ENCODE measurements around the gene IP6K1.
"Not testable (repeated sequence)": the region's sequence is repeated elsewhere in the genome, so short reads cannot be mapped to it uniquely, and the experiment has no call there.

IP6K1 gene

GRCh38 chr3:49700453-49701128 lies 85.8 kb downstream of the IP6K1 start:
- Histone ChIP-seq H3K4me2 (ENCODE audit: low read length, poor library complexity, severe bottlenecking) (no peak overlapping the region), H2AK5ac (ENCODE audit: low read length, severe bottlenecking) (no peak overlapping the region), H2BK12ac (ENCODE audit: low read length in 2 of 2) (no peak overlapping the region), H3K27ac (ENCODE audit: low read length, poor library complexity, severe bottlenecking) (no peak overlapping the region), H3K4me3 (ENCODE audit: insufficient read depth in 1 of 2, low read depth in 1 of 2, low read length in 2 of 2) (no peak overlapping the region), H2AFZ (ENCODE audit: low read depth, low read length) (no peak overlapping the region), H3K36me3 (ENCODE audit: control insufficient read depth in 1 of 2, insufficient read depth in 2 of 2, low read depth in 1 of 2, low read length in 2 of 2) (peaks cover 55 to 84% of the 10 kb centered on the region in 2 experiments), H3K4ac (ENCODE audit: low read depth in 1 of 2, low read length in 2 of 2) (no peak overlapping the region), H4K91ac (ENCODE audit: low read length) (no peak overlapping the region), H3K14ac (ENCODE audit: low read length in 2 of 2) (no peak overlapping the region), H2BK15ac (ENCODE audit: low read depth, poor library complexity, severe bottlenecking) (no peak overlapping the region), H2BK120ac (ENCODE audit: low read depth, low read length) (no peak overlapping the region), H3K79me1 (replicated peaks; ENCODE audit: low read length, poor library complexity, severe bottlenecking) (peaks cover 7% of the 10 kb centered on the region), H2BK5ac (ENCODE audit: low read depth, low read length, poor library complexity, severe bottlenecking) (no peak overlapping the region), H3K18ac (ENCODE audit: low read depth in 1 of 2, low read length in 2 of 2) (no peak overlapping the region), H4K8ac (ENCODE audit: low read length) (no peak overlapping the region), H3K4me1 (ENCODE audit: control insufficient read depth, insufficient read depth, low read depth, low read length) (peaks cover 13% of the 10 kb centered on the region), H3K9ac (ENCODE audit: low read length) (no peak overlapping the region), H3K23ac (ENCODE audit: low read length in 2 of 2) (no peak overlapping the region), H3K27me3 (ENCODE audit: control insufficient read depth in 1 of 2, insufficient read depth in 1 of 2, low read length in 2 of 2) (no peaks in the 10 kb centered on the region), H3K9me3 (ENCODE audit: control insufficient read depth, low read length) (no peaks in the 10 kb centered on the region)
- DNase-seq, result no peak
- 81% methylated on average over 13 of the region's 13 CpGs for WGBS

GRCh38 chr3:49700014-49700413 lies 86.3 kb downstream of the IP6K1 start:
- no peak for DNase-seq
- no peak overlapping the region for H3K18ac ChIP-seq (ENCODE audit: low read depth in 1 of 2, low read length in 2 of 2)
- no peak overlapping the region for H3K9ac ChIP-seq (ENCODE audit: low read length)
- H4K8ac ChIP-seq (ENCODE audit: low read length), result no peak overlapping the region
- no peak overlapping the region for H3K23ac ChIP-seq (ENCODE audit: low read length in 2 of 2)
- 92% methylated on average over 8 of the region's 8 CpGs for WGBS
- no peaks in the 10 kb centered on the region for H3K27me3 ChIP-seq (ENCODE audit: control insufficient read depth in 1 of 2, insufficient read depth in 1 of 2, low read length in 2 of 2)
- no peak overlapping the region for H2BK5ac ChIP-seq (ENCODE audit: low read depth, low read length, poor library complexity, severe bottlenecking)
- no peak overlapping the region for H3K4me2 ChIP-seq (ENCODE audit: low read length, poor library complexity, severe bottlenecking)
- H3K4me1 ChIP-seq (ENCODE audit: control insufficient read depth, insufficient read depth, low read depth, low read length), result peaks cover 12% of the 10 kb centered on the region
- H2AFZ ChIP-seq (ENCODE audit: low read depth, low read length), result no peak overlapping the region
- no peak overlapping the region for H2BK120ac ChIP-seq (ENCODE audit: low read depth, low read length)
- H3K79me1 ChIP-seq (replicated peaks; ENCODE audit: low read length, poor library complexity, severe bottlenecking), result peaks cover 7% of the 10 kb centered on the region
- no peak overlapping the region for H2BK12ac ChIP-seq (ENCODE audit: low read length in 2 of 2)
- H3K9me3 ChIP-seq (ENCODE audit: control insufficient read depth, low read length), result no peaks in the 10 kb centered on the region
- no peak overlapping the region for H3K4ac ChIP-seq (ENCODE audit: low read depth in 1 of 2, low read length in 2 of 2)
- H3K36me3 ChIP-seq (ENCODE audit: control insufficient read depth in 1 of 2, insufficient read depth in 2 of 2, low read depth in 1 of 2, low read length in 2 of 2), result peaks cover 51 to 79% of the 10 kb centered on the region in 2 experiments
- no peak overlapping the region for H3K4me3 ChIP-seq (ENCODE audit: insufficient read depth in 1 of 2, low read depth in 1 of 2, low read length in 2 of 2)
- H3K14ac ChIP-seq (ENCODE audit: low read length in 2 of 2), result no peak overlapping the region
- no peak overlapping the region for H2AK5ac ChIP-seq (ENCODE audit: low read length, severe bottlenecking)
- no peak overlapping the region for H3K27ac ChIP-seq (ENCODE audit: low read length, poor library complexity, severe bottlenecking)
- H2BK15ac ChIP-seq (ENCODE audit: low read depth, poor library complexity, severe bottlenecking), result no peak overlapping the region
- H4K91ac ChIP-seq (ENCODE audit: low read length), result no peak overlapping the region

- Histone ChIP-seq H3K27me3 (ENCODE audit: control insufficient read depth in 1 of 2, insufficient read depth in 1 of 2, low read length in 2 of 2) (no peaks in the 10 kb centered on the region), H3K18ac (ENCODE audit: low read depth in 1 of 2, low read length in 2 of 2) (no peak overlapping the region), H2BK15ac (ENCODE audit: low read depth, poor library complexity, severe bottlenecking) (no peak overlapping the region), H3K14ac (ENCODE audit: low read length in 2 of 2) (no peak overlapping the region), H3K4me2 (ENCODE audit: low read length, poor library complexity, severe bottlenecking) (no peak overlapping the region), H4K91ac (ENCODE audit: low read length) (no peak overlapping the region), H3K9ac (ENCODE audit: low read length) (no peak overlapping the region), H4K8ac (ENCODE audit: low read length) (no peak overlapping the region), H3K36me3 (ENCODE audit: control insufficient read depth in 1 of 2, insufficient read depth in 2 of 2, low read depth in 1 of 2, low read length in 2 of 2) (peaks cover 45 to 73% of the 10 kb centered on the region in 2 experiments), H3K27ac (ENCODE audit: low read length, poor library complexity, severe bottlenecking) (no peak overlapping the region), H3K9me3 (ENCODE audit: control insufficient read depth, low read length) (no peaks in the 10 kb centered on the region), H2AK5ac (ENCODE audit: low read length, severe bottlenecking) (no peak overlapping the region), H3K23ac (ENCODE audit: low read length in 2 of 2) (no peak overlapping the region), H2BK12ac (ENCODE audit: low read length in 2 of 2) (no peak overlapping the region), H3K4me3 (ENCODE audit: insufficient read depth in 1 of 2, low read depth in 1 of 2, low read length in 2 of 2) (no peak overlapping the region), H3K79me1 (replicated peaks; ENCODE audit: low read length, poor library complexity, severe bottlenecking) (peaks cover 7% of the 10 kb centered on the region), H3K4ac (ENCODE audit: low read depth in 1 of 2, low read length in 2 of 2) (no peak overlapping the region), H3K4me1 (ENCODE audit: control insufficient read depth, insufficient read depth, low read depth, low read length) (peaks cover 12% of the 10 kb centered on the region), H2BK5ac (ENCODE audit: low read depth, low read length, poor library complexity, severe bottlenecking) (no peak overlapping the region), H2BK120ac (ENCODE audit: low read depth, low read length) (no peak overlapping the region), H2AFZ (ENCODE audit: low read depth, low read length) (no peak overlapping the region)
- DNase-seq, result no peak
- 94% methylated on average over 11 of the region's 16 CpGs for WGBS
These were observed 86.9 kb downstream of the IP6K1 start for GRCh38 chr3:49699281-49699979.

- not testable (repeated sequence) for H3K4ac ChIP-seq (ENCODE audit: low read depth in 1 of 2, low read length in 2 of 2); H3K4me3 ChIP-seq (ENCODE audit: insufficient read depth in 1 of 2, low read depth in 1 of 2, low read length in 2 of 2); H4K91ac ChIP-seq (ENCODE audit: low read length); H3K23ac ChIP-seq (ENCODE audit: low read length in 2 of 2); H3K9me3 ChIP-seq (ENCODE audit: control insufficient read depth, low read length); H3K9ac ChIP-seq (ENCODE audit: low read length); H2AK5ac ChIP-seq (ENCODE audit: low read length, severe bottlenecking); DNase-seq; H2AFZ ChIP-seq (ENCODE audit: low read depth, low read length); H3K27me3 ChIP-seq (ENCODE audit: control insufficient read depth in 1 of 2, insufficient read depth in 1 of 2, low read length in 2 of 2); H4K8ac ChIP-seq (ENCODE audit: low read length); H2BK12ac ChIP-seq (ENCODE audit: low read length in 2 of 2); H2BK120ac ChIP-seq (ENCODE audit: low read depth, low read length); H2BK5ac ChIP-seq (ENCODE audit: low read depth, low read length, poor library complexity, severe bottlenecking); H2BK15ac ChIP-seq (ENCODE audit: low read depth, poor library complexity, severe bottlenecking); H3K4me2 ChIP-seq (ENCODE audit: low read length, poor library complexity, severe bottlenecking); H3K14ac ChIP-seq (ENCODE audit: low read length in 2 of 2); H3K18ac ChIP-seq (ENCODE audit: low read depth in 1 of 2, low read length in 2 of 2); H3K27ac ChIP-seq (ENCODE audit: low read length, poor library complexity, severe bottlenecking)
- H3K4me1 ChIP-seq (ENCODE audit: control insufficient read depth, insufficient read depth, low read depth, low read length), result peaks cover 18% of the 10 kb centered on the region
- peaks cover 16% of the 10 kb centered on the region for H3K79me1 ChIP-seq (replicated peaks; ENCODE audit: low read length, poor library complexity, severe bottlenecking)
- WGBS, result 93% methylated on average over 4 of the region's 4 CpGs
- peaks cover 22 to 40% of the 10 kb centered on the region in 2 experiments for H3K36me3 ChIP-seq (ENCODE audit: control insufficient read depth in 1 of 2, insufficient read depth in 2 of 2, low read depth in 1 of 2, low read length in 2 of 2)
These were observed 90.9 kb downstream of the IP6K1 start for GRCh38 chr3:49695350-49696015.

All from mesenchymal stem cell (in vitro differentiated cells and primary cell).